Measurements from ENCODE around the gene TEKT2.

The TEKT2 gene

GRCh38 chr1:36122062-36123030 is 38.5 kb downstream of the TEKT2 start:
- Histone ChIP-seq H3K9me2 (replicated peaks; ENCODE audit: control insufficient read depth, low read length) (no peaks in the 10 kb centered on the region), H3K27ac (ENCODE audit: low read depth, low read length) (no peak overlapping the region), H3K4me3 (ENCODE audit: low read length) (peak overlapping the region; percentile 34), H4K20me1 (ENCODE audit: control insufficient read depth, insufficient read depth, low read depth, low read length) (no peaks in the 10 kb centered on the region), H3K79me2 (ENCODE audit: control insufficient read depth, low read length) (no peaks in the 10 kb centered on the region), H3K27me3 (ENCODE audit: control insufficient read depth, low read length) (peaks cover 32% of the 10 kb centered on the region), H3K4me1 (ENCODE audit: control insufficient read depth, low read length) (peaks cover 15% of the 10 kb centered on the region), H3F3A (ENCODE audit: control insufficient read depth, insufficient read depth) (no peaks in the 10 kb centered on the region), H3K36me3 (ENCODE audit: control insufficient read depth, low read length) (no peaks in the 10 kb centered on the region), H3K9me3 (ENCODE audit: control insufficient read depth, insufficient read depth, low read length) (no peaks in the 10 kb centered on the region), H3K4me2 (ENCODE audit: low read length) (peak overlapping the region; percentile 57)
- no peak for TF ChIP-seq CTCF (IDR thresholded peaks at IDR 0.05; ENCODE audit: low read depth, low read length, poor library complexity, severe bottlenecking)
- no peak for TF ChIP-seq EZH2phosphoT487 (IDR thresholded peaks at IDR 0.05; ENCODE audit: borderline replicate concordance, low read length)

- Histone ChIP-seq H3K4me1 (ENCODE audit: control insufficient read depth, low read length) (peaks cover 15% of the 10 kb centered on the region), H3K4me2 (ENCODE audit: low read length) (peak overlapping the region; percentile 57)
These were observed 39.5 kb downstream of the TEKT2 start for GRCh38 chr1:36123356-36123755.

GRCh38 chr1:36124404-36125128 is 40.7 kb downstream of the TEKT2 start:
- H3K79me2 ChIP-seq (ENCODE audit: control insufficient read depth, low read length): no peaks in the 10 kb centered on the region
- H3K9me2 ChIP-seq (replicated peaks; ENCODE audit: control insufficient read depth, low read length): no peaks in the 10 kb centered on the region
- no peak overlapping the region for H3K4me3 ChIP-seq (ENCODE audit: low read length)
- peaks cover 15% of the 10 kb centered on the region for H3K4me1 ChIP-seq (ENCODE audit: control insufficient read depth, low read length)
- no peak overlapping the region for H3K4me2 ChIP-seq (ENCODE audit: low read length)
- no peaks in the 10 kb centered on the region for H3F3A ChIP-seq (ENCODE audit: control insufficient read depth, insufficient read depth)
- TF ChIP-seq CTCF (IDR thresholded peaks at IDR 0.05; ENCODE audit: low read depth, low read length, poor library complexity, severe bottlenecking): no peak
- TF ChIP-seq EZH2phosphoT487 (IDR thresholded peaks at IDR 0.05; ENCODE audit: borderline replicate concordance, low read length): no peak
- no peaks in the 10 kb centered on the region for H3K36me3 ChIP-seq (ENCODE audit: control insufficient read depth, low read length)
- H4K20me1 ChIP-seq (ENCODE audit: control insufficient read depth, insufficient read depth, low read depth, low read length): no peaks in the 10 kb centered on the region
- H3K27ac ChIP-seq (ENCODE audit: low read depth, low read length): no peak overlapping the region
- no peaks in the 10 kb centered on the region for H3K9me3 ChIP-seq (ENCODE audit: control insufficient read depth, insufficient read depth, low read length)
- peaks cover 32% of the 10 kb centered on the region for H3K27me3 ChIP-seq (ENCODE audit: control insufficient read depth, low read length)

More at GRCh38 chr1:36123356-36123755, 39.5 kb downstream of the TEKT2 start:
- Histone ChIP-seq H3K9me3 (ENCODE audit: control insufficient read depth, insufficient read depth, low read length) (no peaks in the 10 kb centered on the region), H3K4me3 (ENCODE audit: low read length) (peak overlapping the region; percentile 34), H3K27me3 (ENCODE audit: control insufficient read depth, low read length) (peaks cover 32% of the 10 kb centered on the region), H3K27ac (ENCODE audit: low read depth, low read length) (no peak overlapping the region), H4K20me1 (ENCODE audit: control insufficient read depth, insufficient read depth, low read depth, low read length) (no peaks in the 10 kb centered on the region), H3K9me2 (replicated peaks; ENCODE audit: control insufficient read depth, low read length) (no peaks in the 10 kb centered on the region), H3K79me2 (ENCODE audit: control insufficient read depth, low read length) (no peaks in the 10 kb centered on the region), H3F3A (ENCODE audit: control insufficient read depth, insufficient read depth) (no peaks in the 10 kb centered on the region), H3K36me3 (ENCODE audit: control insufficient read depth, low read length) (no peaks in the 10 kb centered on the region)
- TF ChIP-seq CTCF (IDR thresholded peaks at IDR 0.05; ENCODE audit: low read depth, low read length, poor library complexity, severe bottlenecking): no peak
- TF ChIP-seq EZH2phosphoT487 (IDR thresholded peaks at IDR 0.05; ENCODE audit: borderline replicate concordance, low read length): no peak
